Hindlimb muscle (tissue), 1 donor: ENCODE data around the gene PPM1E. TPM values are rescaled to one million over a fixed set of nuclear protein-coding genes. Genes with fewer than 3 reads are reported as not detected.
"Not testable (repeated sequence)": the region's sequence is repeated elsewhere in the genome, so short reads cannot be mapped to it uniquely, and the experiment has no call there.

Experiments
- DNase-seq: peaks from one replicate; pipeline ENCODE4 v3.0.0-alpha.2; 2013
- polyA plus RNA-seq: library from polyadenylated mRNA; unstranded; fragments of 120-200 nt; gene quantifications from one replicate; pipeline ENCODE4 v1.2.1, GENCODE V29; 2013; ENCODE audit not compliant: insufficient read length

PPM1E gene
- polyA plus RNA-seq, 1 donor, result 2.2 TPM

GRCh38 chr17:58779446-58779845 lies 23.8 kb downstream of the PPM1E start:
- DNase-seq, result no peak

GRCh38 chr17:58783380-58783779 lies 27.7 kb downstream of the PPM1E start:
- DNase-seq, result no peak

GRCh38 chr17:58785097-58785496 lies 29.4 kb downstream of the PPM1E start:
- no peak for DNase-seq

- DNase-seq, result no peak
Observed at GRCh38 chr17:58786586-58787295, 31.1 kb downstream of the PPM1E start.

GRCh38 chr17:58788199-58788598 lies 32.5 kb downstream of the PPM1E start:
- no peak for DNase-seq

- no peak for DNase-seq
Observed at GRCh38 chr17:58789160-58789559, 33.5 kb downstream of the PPM1E start.

- no peak for DNase-seq
Observed at GRCh38 chr17:58789831-58790230, 34.2 kb downstream of the PPM1E start.

- not testable (repeated sequence) for DNase-seq
Observed at GRCh38 chr17:58794508-58794907, 38.9 kb downstream of the PPM1E start.

GRCh38 chr17:58802188-58802587 lies 46.5 kb downstream of the PPM1E start:
- no peak for DNase-seq

- no peak for DNase-seq
Observed at GRCh38 chr17:58806046-58806445, 50.4 kb downstream of the PPM1E start.

GRCh38 chr17:58808609-58809563 lies 53.2 kb downstream of the PPM1E start:
- no peak for DNase-seq

- DNase-seq, result no peak
Observed at GRCh38 chr17:58809564-58809936, 53.9 kb downstream of the PPM1E start.

- DNase-seq, result peak; percentile 0
Observed at GRCh38 chr17:58811290-58811689, 55.6 kb downstream of the PPM1E start.

- DNase-seq, result no peak
Observed at GRCh38 chr17:58813712-58814111, 58.1 kb downstream of the PPM1E start.

- no peak for DNase-seq
Observed at GRCh38 chr17:58818654-58819053, 63.0 kb downstream of the PPM1E start.

GRCh38 chr17:58822148-58823050 lies 66.7 kb downstream of the PPM1E start:
- DNase-seq, result peak; percentile 0

- DNase-seq, result no peak
Observed at GRCh38 chr17:58823051-58823525, 67.4 kb downstream of the PPM1E start.

GRCh38 chr17:58829172-58829637 lies 73.6 kb downstream of the PPM1E start:
- DNase-seq, result no peak

- DNase-seq, result no peak
Observed at GRCh38 chr17:58831780-58832179, 76.1 kb downstream of the PPM1E start.

GRCh38 chr17:58832514-58832913 lies 76.9 kb downstream of the PPM1E start:
- DNase-seq, result no peak

GRCh38 chr17:58837699-58838098 lies 82.0 kb downstream of the PPM1E start:
- no peak for DNase-seq
